Esophagus squamous epithelium (tissue), 5 donors: ENCODE data around the gene BAHD1. TPM values are rescaled to one million over a fixed set of nuclear protein-coding genes. Genes with fewer than 3 reads are reported as not detected.

Source experiments
- DNase-seq: peaks from one replicate; lab custom pipeline; 2025; lab: John Stamatoyannopoulos, UW
- H3K27ac ChIP-seq, 4 donors: fragments of 200-600 bp; sonication (generic); one replicate each; pipeline ENCODE4 v1.5.1; 2016 to 2019; ENCODE audit warnings: mild to moderate bottlenecking in 1 of 4
- H3K27me3 ChIP-seq, 4 donors: fragments of 200-600 bp; sonication (generic); 1 replicate in 3 of 4; 2 replicates in 1 of 4; pipeline versions ENCODE4 v1.5.1 to v1.6.0; 2017 to 2021; ENCODE audit warnings: antibody characterized with exemption in 1 of 4
- H3K36me3 ChIP-seq, 3 donors: fragments of 200-600 bp; sonication (generic); one replicate each; pipeline ENCODE4 v1.5.1; 2016 to 2019
- H3K4me1 ChIP-seq, 3 donors: fragments of 200-600 bp; sonication (generic); one replicate each; pipeline ENCODE4 v1.5.1; 2017 to 2019
- H3K4me3 ChIP-seq, 4 donors: fragments of 200-600 bp; sonication (generic); 1 replicate in 3 of 4; 2 replicates in 1 of 4; pipeline ENCODE4 v1.5.1; 2016 to 2019; ENCODE audit warnings: mild to moderate bottlenecking in 2 of 4, moderate library complexity in 1 of 4
- H3K9me3 ChIP-seq, 3 donors: fragments of 200-600 bp; sonication (generic); one replicate each; pipeline ENCODE4 v1.5.1; 2016 to 2019
- POLR2A ChIP-seq, 4 donors: fragments of 450-650 bp; IDR thresholded peaks; one replicate each; pipeline ENCODE4 v1.6.1; 2017; ENCODE audit warnings: antibody characterized with exemption in 4 of 4, mild to moderate bottlenecking in 4 of 4, moderate library complexity in 3 of 4
- WGBS, 2 donors: methylation state at CpG; one replicate each; pipeline ENCODE4 v1.1.5; 2018; 5-methylcytosine and 5-hydroxymethylcytosine counted together
- intact Hi-C: fragments of 100-400 bp; cut with DNase I; formaldehyde crosslinking; loops from one replicate; pipeline ENCODE4 v1.15.0; 2022
- total RNA-seq, 4 donors: library from RNA; depleted of rRNA; stranded (reverse); fragments of >200 nt; gene quantifications; one replicate each; pipeline ENCODE4 v1.1.0, GENCODE V29; 2016
- TF ChIP-seq, protein P1 (sequence below), 6 experiments: fragments of 450-650 bp in 4 of 6; fragments of 200-600 bp in 2 of 6; sonication (generic) in 2 of 6; IDR thresholded peaks; one replicate each; pipeline ENCODE4 v1.5.1; 2016 to 2019; ENCODE audit warnings: antibody characterized with exemption in 6 of 6, mild to moderate bottlenecking in 4 of 6, moderate library complexity in 4 of 6
- donor health status: DM: yes; HTN: yes; CAD: no.

Gene BAHD1
- total RNA-seq, 4 donors from 2014 or later: 6.0 to 13.1 (median 9.8) TPM

DNA sequence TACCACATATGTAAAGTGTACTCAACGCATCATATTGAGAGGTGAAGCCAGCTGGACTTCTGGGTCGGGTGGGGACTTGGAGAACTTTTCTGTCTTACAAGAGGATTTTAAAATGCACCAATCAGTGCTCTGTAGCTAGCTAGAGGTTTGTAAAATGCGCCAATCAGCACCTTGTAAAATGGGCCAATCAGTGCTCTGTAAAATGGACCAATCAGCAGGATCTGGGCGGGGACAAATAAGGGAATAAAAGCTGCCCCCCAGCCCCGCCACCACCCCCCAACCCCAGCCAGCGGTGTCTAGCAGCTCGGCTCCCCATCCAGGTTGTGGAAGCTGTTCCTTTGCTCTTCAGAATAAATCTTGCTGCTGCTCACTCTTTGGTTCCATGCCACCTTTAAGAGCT lies 41.4 kb upstream of the BAHD1 start:
- no peak for DNase-seq
- no peak overlapping the region for H3K4me3 ChIP-seq
- H3K36me3 ChIP-seq: peaks cover 0 to 1% (median 0%) of the 10 kb centered on the region in 3 donors
- WGBS, 2 donors: 66 to 77% methylated on average over 3 to 6 of the region's 7 CpGs
- H3K9me3 ChIP-seq: no peaks in the 10 kb centered on the region
- no peak overlapping the region for H3K27ac ChIP-seq
- intact Hi-C loops: no loop called here
- H3K4me1 ChIP-seq: peaks cover 0 to 6% (median 0%) of the 10 kb centered on the region in 3 donors
- TF ChIP-seq POLR2A (IDR thresholded peaks at IDR 0.05): no peak
- TF ChIP-seq, protein P1, sequence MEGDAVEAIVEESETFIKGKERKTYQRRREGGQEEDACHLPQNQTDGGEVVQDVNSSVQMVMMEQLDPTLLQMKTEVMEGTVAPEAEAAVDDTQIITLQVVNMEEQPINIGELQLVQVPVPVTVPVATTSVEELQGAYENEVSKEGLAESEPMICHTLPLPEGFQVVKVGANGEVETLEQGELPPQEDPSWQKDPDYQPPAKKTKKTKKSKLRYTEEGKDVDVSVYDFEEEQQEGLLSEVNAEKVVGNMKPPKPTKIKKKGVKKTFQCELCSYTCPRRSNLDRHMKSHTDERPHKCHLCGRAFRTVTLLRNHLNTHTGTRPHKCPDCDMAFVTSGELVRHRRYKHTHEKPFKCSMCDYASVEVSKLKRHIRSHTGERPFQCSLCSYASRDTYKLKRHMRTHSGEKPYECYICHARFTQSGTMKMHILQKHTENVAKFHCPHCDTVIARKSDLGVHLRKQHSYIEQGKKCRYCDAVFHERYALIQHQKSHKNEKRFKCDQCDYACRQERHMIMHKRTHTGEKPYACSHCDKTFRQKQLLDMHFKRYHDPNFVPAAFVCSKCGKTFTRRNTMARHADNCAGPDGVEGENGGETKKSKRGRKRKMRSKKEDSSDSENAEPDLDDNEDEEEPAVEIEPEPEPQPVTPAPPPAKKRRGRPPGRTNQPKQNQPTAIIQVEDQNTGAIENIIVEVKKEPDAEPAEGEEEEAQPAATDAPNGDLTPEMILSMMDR (IDR thresholded peaks at IDR 0.05): no peak
- no peaks in the 10 kb centered on the region for H3K27me3 ChIP-seq

DNA sequence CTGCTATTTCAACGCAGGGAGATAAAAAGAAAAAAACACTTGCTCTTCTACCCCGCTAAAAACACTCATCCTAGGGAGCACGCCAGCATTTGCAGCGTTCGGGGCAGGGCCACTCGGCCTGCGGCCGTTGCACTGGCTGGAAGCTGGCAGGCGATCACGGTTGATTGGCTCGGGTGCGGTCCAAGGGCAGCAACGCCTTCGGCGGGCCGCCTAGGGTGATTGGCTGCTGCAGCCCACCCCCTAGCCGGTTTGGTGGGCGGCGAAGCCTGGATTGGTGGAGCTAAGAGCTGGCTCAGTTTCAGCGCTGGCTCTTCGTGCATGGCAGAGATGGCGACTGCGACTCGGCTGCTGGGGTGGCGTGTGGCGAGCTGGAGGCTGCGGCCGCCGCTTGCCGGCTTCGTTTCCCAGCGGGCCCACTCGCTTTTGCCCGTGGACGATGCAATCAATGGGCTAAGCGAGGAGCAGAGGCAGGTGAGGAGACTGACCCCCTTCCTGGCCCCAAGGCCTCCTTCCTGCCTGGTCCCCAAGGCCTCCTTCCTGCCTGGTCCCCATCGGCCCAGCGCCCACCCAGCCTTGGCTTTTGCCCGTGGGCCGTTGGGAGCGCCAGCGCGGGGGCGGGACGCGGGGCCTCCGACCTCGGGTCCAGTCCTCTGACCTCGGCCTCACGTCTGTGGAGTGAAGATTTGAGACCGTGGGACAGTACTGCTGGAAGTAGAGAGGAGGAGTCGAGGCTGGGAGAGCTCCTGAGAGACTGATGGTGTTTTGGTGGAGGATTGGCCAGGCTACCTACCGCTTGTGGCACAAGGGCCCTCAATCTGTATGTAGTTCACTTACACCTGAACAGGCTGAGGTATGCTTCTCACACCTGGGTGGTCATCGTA lies 35.0 kb upstream of the BAHD1 start, which contains the start of gene IVD:
Gene IVD (plus strand): TSS at position 295 of the 881 bp plus-strand sequence. CDS start 33 bp downstream, at position 328.
- H3K9me3 ChIP-seq: no peaks in the 10 kb centered on the region
- H3K4me1 ChIP-seq: peaks cover 9 to 32% (median 16%) of the 10 kb centered on the region in 3 donors
- intact Hi-C loops: no loop called here
- DNase-seq: peak; percentile 72
- H3K27ac ChIP-seq: peak within 1 kb of the TSS; percentile 44 to 85 (median 73)
- H3K4me3 ChIP-seq: peak within 1 kb of the TSS; percentile 51 to 78 (median 70)
- H3K27me3 ChIP-seq: no peaks in the 10 kb centered on the region
- peak in 2 of 4 donors; percentile 42 to 62 for TF ChIP-seq POLR2A (IDR thresholded peaks at IDR 0.05)
- TF ChIP-seq, protein P1 (IDR thresholded peaks at IDR 0.05): peak in 1 of 6 experiments; percentile 2
- peaks cover 0 to 34% (median 0%) of the 10 kb centered on the region in 3 donors for H3K36me3 ChIP-seq
- WGBS, 2 donors: 4% methylated on average over 5 to 23 of the region's 54 CpGs

DNA sequence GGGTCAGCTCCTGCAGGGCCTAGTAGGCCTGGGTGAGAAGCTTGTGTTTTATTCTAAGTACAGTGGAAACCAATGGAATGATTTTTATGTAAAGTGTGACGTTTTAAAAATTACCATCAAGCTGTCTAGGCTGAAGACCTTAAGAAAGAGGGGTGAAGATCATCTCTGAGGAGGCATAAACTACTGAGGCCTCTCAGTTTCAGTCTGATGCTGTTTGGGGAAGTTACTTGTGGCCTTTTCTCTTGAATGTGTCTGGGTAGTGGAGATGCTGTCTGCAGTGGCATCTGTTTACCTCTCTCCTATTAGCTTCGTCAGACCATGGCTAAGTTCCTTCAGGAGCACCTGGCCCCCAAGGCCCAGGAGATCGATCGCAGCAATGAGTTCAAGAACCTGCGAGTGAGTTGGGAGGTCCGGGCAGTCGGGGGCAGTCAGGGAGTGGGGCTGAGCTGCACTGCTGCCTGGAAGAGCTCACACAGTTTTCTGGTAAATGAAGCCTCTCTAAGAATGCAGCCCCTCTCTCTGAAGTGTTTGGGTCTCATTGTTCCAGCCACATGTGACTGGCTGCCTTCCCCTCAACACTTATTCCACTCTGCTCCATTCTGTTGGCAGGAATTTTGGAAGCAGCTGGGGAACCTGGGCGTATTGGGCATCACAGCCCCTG lies 33.3 kb upstream of the BAHD1 start:
- Histone ChIP-seq H3K4me3 (no peak overlapping the region), H3K27me3 (no peaks in the 10 kb centered on the region), H3K9me3 (no peaks in the 10 kb centered on the region), H3K27ac (no peak overlapping the region), H3K36me3 (peaks cover 0 to 52% (median 3%) of the 10 kb centered on the region in 3 donors), H3K4me1 (peaks cover 9 to 32% (median 16%) of the 10 kb centered on the region in 3 donors)
- TF ChIP-seq, protein P1 (IDR thresholded peaks at IDR 0.05): no peak
- TF ChIP-seq POLR2A (IDR thresholded peaks at IDR 0.05): no peak
- DNase-seq: no peak
- 66 to 81% methylated on average over 2 to 7 of the region's 8 CpGs for WGBS, 2 donors
- intact Hi-C loops: no loop called here

DNA sequence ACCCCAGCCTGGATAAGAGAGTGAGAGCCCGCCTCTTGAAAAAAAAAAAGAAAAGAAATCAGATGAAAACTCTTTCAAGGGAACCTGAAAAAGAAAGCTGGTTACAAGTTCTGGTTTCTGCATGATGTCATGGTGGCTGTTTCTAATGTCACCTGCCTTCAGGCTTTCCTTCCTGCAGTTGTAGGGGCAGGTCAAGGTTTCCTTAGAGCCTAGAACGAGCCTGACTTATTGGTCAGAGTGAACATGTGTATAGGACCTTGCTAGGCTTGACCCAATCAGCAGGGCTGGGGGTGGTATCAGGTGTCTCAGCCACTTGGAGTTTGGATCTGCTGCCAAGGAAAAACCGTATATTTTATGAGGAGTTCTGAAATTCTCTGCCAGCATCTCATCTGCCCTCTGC lies 31.4 kb upstream of the BAHD1 start:
- TF ChIP-seq POLR2A (IDR thresholded peaks at IDR 0.05): no peak
- TF ChIP-seq, protein P1 (IDR thresholded peaks at IDR 0.05): no peak
- peaks cover 0 to 71% (median 3%) of the 10 kb centered on the region in 3 donors for H3K36me3 ChIP-seq
- no peak for DNase-seq
- no peaks in the 10 kb centered on the region for H3K27me3 ChIP-seq
- H3K9me3 ChIP-seq: no peaks in the 10 kb centered on the region
- H3K27ac ChIP-seq: no peak overlapping the region
- no peak overlapping the region for H3K4me3 ChIP-seq
- intact Hi-C loops: no loop called here
- H3K4me1 ChIP-seq: peaks cover 9 to 31% (median 16%) of the 10 kb centered on the region in 3 donors
- 78 to 80% methylated on average over 3 of the region's 3 CpGs for WGBS, 2 donors
